Measurements from ENCODE around the gene TSNAXIP1. TPM values are rescaled to one million over a fixed set of nuclear protein-coding genes. Genes with fewer than 3 reads are reported as not detected.
A peak's percentile ranks its signal among the peaks of the same experiment; 100 is the strongest.

Gene TSNAXIP1
- total and polyA plus RNA-seq, 4 experiments from 2014 or later, result 0.44 to 0.64 TPM; not detected in 2

DNA sequence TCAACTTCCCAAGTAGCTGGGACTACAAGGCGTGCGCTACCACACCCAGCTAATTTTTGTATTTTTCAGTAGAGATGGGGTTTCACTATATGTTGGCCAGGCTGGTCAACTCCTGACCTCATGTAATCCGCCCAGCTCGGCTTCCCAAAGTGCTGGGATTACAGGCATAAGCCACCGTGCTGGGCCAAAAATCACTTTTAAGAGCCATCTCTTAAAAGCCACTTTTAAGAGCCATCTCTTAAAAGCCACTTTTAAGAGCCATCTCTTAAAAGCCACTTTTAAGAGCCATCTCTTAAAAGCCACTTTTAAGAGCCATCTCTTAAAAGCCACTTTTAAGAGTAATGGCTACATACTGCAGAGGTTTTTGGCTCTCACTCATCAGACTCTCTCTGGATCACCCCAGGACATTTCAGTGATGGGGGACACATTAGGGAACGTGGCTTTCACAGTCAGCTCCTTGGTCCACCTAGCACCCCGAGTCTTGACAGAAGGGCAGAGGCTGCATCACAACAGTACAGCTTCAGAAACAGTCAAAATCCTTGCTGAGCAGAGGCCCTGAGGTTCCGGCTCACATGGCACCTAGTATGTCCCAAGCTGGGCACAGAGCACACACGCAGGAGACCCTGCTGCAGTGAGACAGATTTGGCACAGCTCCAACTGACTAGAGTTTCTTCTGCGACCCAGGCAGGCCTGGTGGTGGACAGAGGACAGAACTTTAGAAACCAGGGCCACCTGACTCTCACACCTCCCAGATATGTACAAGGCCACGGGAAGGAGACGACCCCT is 23.9 kb upstream of the TSNAXIP1 start:
- Histone ChIP-seq H3K27ac (ENCODE audit: low read depth, low read length) (no peak overlapping the region), H3K4me1 (ENCODE audit: insufficient read depth, low read length) (peaks cover 27% of the 10 kb centered on the region), H3K27me3 (ENCODE audit: insufficient read depth, low read length) (no peaks in the 10 kb centered on the region), H3K9me3 (ENCODE audit: control insufficient read depth in 1 of 2, low read length in 2 of 2) (no peaks in the 10 kb centered on the region), H3K36me3 (ENCODE audit: insufficient read depth, low read length) (no peaks in the 10 kb centered on the region), H3K4me3 (ENCODE audit: low read length in 2 of 2) (no peak overlapping the region)
- Mint-ChIP-seq H3K27me3 (no peaks in the 10 kb centered on the region), H3K4me1 (peaks cover 19 to 40% (median 28%) of the 10 kb centered on the region in 4 donors), H3K4me3 (no peak overlapping the region), H3K36me3 (peaks cover 0 to 18% of the 10 kb centered on the region in 2 donors), H3K9me3 (no peaks in the 10 kb centered on the region), H3K27ac (peak overlapping the region in 2 of 7 donors; percentile 36 to 69)
- DNase-seq, result no peak
- ChIA-PET CTCF (ENCODE audit: partially characterized antibody) (no interaction called here), POLR2A (ENCODE audit: partially characterized antibody) (no interaction called here)
- intact Hi-C loops (cut with micrococcal nuclease), result no loop called here

DNA sequence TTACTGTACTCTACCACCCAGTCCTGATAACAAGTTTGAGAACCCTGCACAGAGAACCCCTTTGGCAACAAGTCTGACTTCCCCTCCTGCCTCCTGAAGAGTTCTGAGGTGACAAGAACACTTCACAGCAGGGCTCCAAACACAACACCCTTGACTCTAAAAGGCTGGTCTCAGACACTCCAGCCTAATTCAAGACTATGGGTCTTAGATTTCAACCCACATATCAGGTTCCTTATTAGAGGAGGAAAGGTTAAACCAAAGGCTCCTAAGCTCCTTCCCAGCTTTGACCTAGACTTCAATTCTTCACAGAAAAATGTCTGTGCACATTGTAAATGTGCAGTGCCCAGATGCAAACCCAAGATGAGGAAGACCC is 23.4 kb upstream of the TSNAXIP1 start:
- Mint-ChIP-seq H3K4me3 (no peak overlapping the region), H3K27ac (peak overlapping the region in 2 of 7 donors; percentile 41 to 77), H3K9me3 (no peaks in the 10 kb centered on the region), H3K27me3 (no peaks in the 10 kb centered on the region), H3K4me1 (peaks cover 19 to 36% (median 26%) of the 10 kb centered on the region in 4 donors), H3K36me3 (peaks cover 0 to 18% of the 10 kb centered on the region in 2 donors)
- ChIA-PET POLR2A (ENCODE audit: partially characterized antibody) (no interaction called here), CTCF (ENCODE audit: partially characterized antibody) (no interaction called here)
- Histone ChIP-seq H3K4me1 (ENCODE audit: insufficient read depth, low read length) (peaks cover 27% of the 10 kb centered on the region), H3K4me3 (ENCODE audit: low read length in 2 of 2) (no peak overlapping the region), H3K36me3 (ENCODE audit: insufficient read depth, low read length) (no peaks in the 10 kb centered on the region), H3K27me3 (ENCODE audit: insufficient read depth, low read length) (no peaks in the 10 kb centered on the region), H3K27ac (ENCODE audit: low read depth, low read length) (no peak overlapping the region), H3K9me3 (ENCODE audit: control insufficient read depth in 1 of 2, low read length in 2 of 2) (no peaks in the 10 kb centered on the region)
- DNase-seq, result no peak
- intact Hi-C loops (cut with micrococcal nuclease), result no loop called here

DNA sequence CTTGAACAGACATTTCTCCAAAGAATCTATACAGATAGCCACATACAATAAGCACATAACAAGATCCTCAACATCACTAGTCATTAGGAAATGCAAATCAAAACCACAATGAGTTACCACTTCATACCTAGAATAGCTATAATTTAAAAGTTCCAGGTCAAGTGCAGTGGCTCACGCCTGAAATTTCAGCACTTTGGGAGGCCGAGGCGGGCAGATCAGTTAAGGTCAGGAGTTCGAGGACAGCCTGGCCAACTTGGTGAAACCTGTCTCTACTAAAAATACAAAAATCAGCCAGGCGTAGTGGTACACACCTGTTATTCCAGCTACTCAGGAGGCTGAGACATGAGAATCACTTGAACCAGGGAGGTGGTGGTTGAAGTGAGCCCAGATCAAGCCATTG is 20.2 kb upstream of the TSNAXIP1 start:
- ChIA-PET POLR2A (ENCODE audit: partially characterized antibody) (no interaction called here), CTCF (ENCODE audit: partially characterized antibody) (interaction anchor here (2.0 kb wide), 1 partner anchor 30 kb away, joined by 9 read pairs; no protein-coding TSS in a partner anchor)
- H3K4me3 ChIP-seq (ENCODE audit: low read length in 2 of 2), result no peak overlapping the region
- no peaks in the 10 kb centered on the region for H3K27me3 ChIP-seq (ENCODE audit: insufficient read depth, low read length)
- peaks cover 8% of the 10 kb centered on the region for H3K4me1 ChIP-seq (ENCODE audit: insufficient read depth, low read length)
- no peaks in the 10 kb centered on the region for H3K9me3 Mint-ChIP-seq
- H3K4me1 Mint-ChIP-seq, result peaks cover 7 to 17% (median 14%) of the 10 kb centered on the region in 4 donors
- no peak overlapping the region for H3K4me3 Mint-ChIP-seq
- no peak for DNase-seq
- no peaks in the 10 kb centered on the region for H3K36me3 ChIP-seq (ENCODE audit: insufficient read depth, low read length)
- intact Hi-C loops (cut with micrococcal nuclease), result no loop called here
- H3K27ac Mint-ChIP-seq, result no peak overlapping the region
- H3K36me3 Mint-ChIP-seq, result peaks cover 0 to 3% of the 10 kb centered on the region in 2 donors
- H3K9me3 ChIP-seq (ENCODE audit: control insufficient read depth in 1 of 2, low read length in 2 of 2), result no peaks in the 10 kb centered on the region
- no peak overlapping the region for H3K27ac ChIP-seq (ENCODE audit: low read depth, low read length)
- no peaks in the 10 kb centered on the region for H3K27me3 Mint-ChIP-seq

DNA sequence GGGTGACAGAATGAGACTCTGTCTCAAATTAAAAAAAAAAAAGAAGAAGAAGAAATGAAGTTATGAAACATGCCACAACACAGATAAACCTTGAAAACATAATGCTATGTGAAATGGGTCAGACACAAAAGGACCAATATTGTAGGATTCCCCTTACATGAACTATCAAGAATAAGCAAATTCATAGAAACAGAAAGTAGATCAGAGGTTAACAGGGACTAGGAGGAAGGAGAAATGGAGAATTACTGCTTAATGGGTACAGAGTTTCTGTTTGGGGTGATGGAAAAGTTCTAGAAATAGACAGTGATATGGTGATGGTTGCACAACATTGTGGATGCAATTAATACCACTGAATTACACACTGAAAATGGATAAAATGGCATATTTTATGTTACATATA is 16.6 kb upstream of the TSNAXIP1 start:
- ChIA-PET POLR2A (ENCODE audit: partially characterized antibody) (no interaction called here), CTCF (ENCODE audit: partially characterized antibody) (interaction anchor here (0.8 kb wide), 1 partner anchor 118 kb away, joined by 3 read pairs; no protein-coding TSS in a partner anchor)
- H3K36me3 ChIP-seq (ENCODE audit: insufficient read depth, low read length), result no peaks in the 10 kb centered on the region
- H3K36me3 Mint-ChIP-seq, result peaks cover 0 to 2% of the 10 kb centered on the region in 2 donors
- H3K27ac Mint-ChIP-seq, result peak overlapping the region in 2 of 7 donors; percentile 6 to 72
- no peaks in the 10 kb centered on the region for H3K9me3 Mint-ChIP-seq
- H3K4me3 ChIP-seq (ENCODE audit: low read length in 2 of 2), result no peak overlapping the region
- no peak overlapping the region for H3K27ac ChIP-seq (ENCODE audit: low read depth, low read length)
- no peak for DNase-seq
- no peaks in the 10 kb centered on the region for H3K27me3 ChIP-seq (ENCODE audit: insufficient read depth, low read length)
- H3K4me3 Mint-ChIP-seq, result no peak overlapping the region
- H3K9me3 ChIP-seq (ENCODE audit: control insufficient read depth in 1 of 2, low read length in 2 of 2), result no peaks in the 10 kb centered on the region
- intact Hi-C loops (cut with micrococcal nuclease), result no loop called here
- no peaks in the 10 kb centered on the region for H3K27me3 Mint-ChIP-seq
- H3K4me1 ChIP-seq (ENCODE audit: insufficient read depth, low read length), result peaks cover 6% of the 10 kb centered on the region
- peaks cover 3 to 15% (median 9%) of the 10 kb centered on the region in 4 donors for H3K4me1 Mint-ChIP-seq

GRCh38 chr16:67796099-67796718 is 10.5 kb upstream of the TSNAXIP1 start:
- Histone ChIP-seq H3K27me3 (ENCODE audit: insufficient read depth, low read length) (no peaks in the 10 kb centered on the region), H3K4me1 (ENCODE audit: insufficient read depth, low read length) (peaks cover 18% of the 10 kb centered on the region), H3K9me3 (ENCODE audit: control insufficient read depth in 1 of 2, low read length in 2 of 2) (no peaks in the 10 kb centered on the region), H3K4me3 (ENCODE audit: low read length in 2 of 2) (no peak overlapping the region), H3K27ac (ENCODE audit: low read depth, low read length) (no peak overlapping the region), H3K36me3 (ENCODE audit: insufficient read depth, low read length) (peaks cover 26% of the 10 kb centered on the region)
- H3K27me3 Mint-ChIP-seq, result no peaks in the 10 kb centered on the region
- CTCF ChIA-PET (ENCODE audit: partially characterized antibody), result interaction anchor here (0.7 to 1.8 kb wide), 3 partner anchors 12 to 88 kb away, joined by 3 to 7 read pairs (median 3); no protein-coding TSS in a partner anchor
- no peak for DNase-seq
- no peak overlapping the region for H3K4me3 Mint-ChIP-seq
- H3K27ac Mint-ChIP-seq, result peak overlapping the region in 5 of 7 donors; percentile 38 to 78 (median 74)
- H3K4me1 Mint-ChIP-seq, result peaks cover 30 to 44% (median 36%) of the 10 kb centered on the region in 4 donors
- POLR2A ChIA-PET (ENCODE audit: partially characterized antibody), result no interaction called here
- intact Hi-C loops (cut with micrococcal nuclease), result no loop called here
- H3K36me3 Mint-ChIP-seq, result peaks cover 32 to 33% of the 10 kb centered on the region in 2 donors
- H3K9me3 Mint-ChIP-seq, result no peaks in the 10 kb centered on the region

- Histone ChIP-seq H3K36me3 (ENCODE audit: insufficient read depth, low read length) (peaks cover 35% of the 10 kb centered on the region), H3K4me3 (ENCODE audit: low read length in 2 of 2) (no peak overlapping the region), H3K27me3 (ENCODE audit: insufficient read depth, low read length) (no peaks in the 10 kb centered on the region), H3K4me1 (ENCODE audit: insufficient read depth, low read length) (peaks cover 49% of the 10 kb centered on the region), H3K9me3 (ENCODE audit: control insufficient read depth in 1 of 2, low read length in 2 of 2) (no peaks in the 10 kb centered on the region), H3K27ac (ENCODE audit: low read depth, low read length) (no peak overlapping the region)
- no peak overlapping the region for H3K4me3 Mint-ChIP-seq
- intact Hi-C loops (cut with micrococcal nuclease), result no loop called here
- POLR2A ChIA-PET (ENCODE audit: partially characterized antibody), result interaction anchor here (0.6 to 1.4 kb wide), 4 partner anchors 81 to 472 kb away, joined by 3 to 4 read pairs (median 3); no protein-coding TSS in a partner anchor
- no peak for DNase-seq
- H3K27ac Mint-ChIP-seq, result peak overlapping the region in 5 of 7 donors; percentile 36 to 77 (median 60)
- H3K36me3 Mint-ChIP-seq, result peaks cover 40 to 60% of the 10 kb centered on the region in 2 donors
- H3K27me3 Mint-ChIP-seq, result no peaks in the 10 kb centered on the region
- no peaks in the 10 kb centered on the region for H3K9me3 Mint-ChIP-seq
- CTCF ChIA-PET (ENCODE audit: partially characterized antibody), result interaction anchor here (1.0 to 5.9 kb wide), 2 partner anchors 15 to 131 kb away, joined by 3 to 56 read pairs; no protein-coding TSS in a partner anchor
- peaks cover 50 to 78% (median 69%) of the 10 kb centered on the region in 4 donors for H3K4me1 Mint-ChIP-seq
Measured at GRCh38 chr16:67800338-67800926, 6.3 kb upstream of the TSNAXIP1 start.

GRCh38 chr16:67801241-67801640 is 5.4 kb upstream of the TSNAXIP1 start:
- Mint-ChIP-seq H3K27ac (peak overlapping the region in 5 of 7 donors; percentile 62 to 79 (median 74)), H3K9me3 (no peaks in the 10 kb centered on the region), H3K27me3 (no peaks in the 10 kb centered on the region), H3K4me1 (peaks cover 51 to 83% (median 71%) of the 10 kb centered on the region in 4 donors), H3K4me3 (peak overlapping the region in 7 of 8 donors; percentile 56 to 80 (median 73)), H3K36me3 (peaks cover 39 to 61% of the 10 kb centered on the region in 2 donors)
- H3K4me3 ChIP-seq (ENCODE audit: low read length in 2 of 2), result peak overlapping the region in 1 of 2 donors; percentile 5
- H3K9me3 ChIP-seq (ENCODE audit: control insufficient read depth in 1 of 2, low read length in 2 of 2), result no peaks in the 10 kb centered on the region
- POLR2A ChIA-PET (ENCODE audit: partially characterized antibody), result interaction anchor here (0.6 to 1.4 kb wide), 6 partner anchors 82 to 472 kb away, joined by 3 to 6 read pairs (median 4); partner anchors contain the start of gene GFOD2
- peaks cover 54% of the 10 kb centered on the region for H3K4me1 ChIP-seq (ENCODE audit: insufficient read depth, low read length)
- CTCF ChIA-PET (ENCODE audit: partially characterized antibody), result interaction anchor here (0.7 to 5.9 kb wide), 6 partner anchors 14 to 278 kb away, joined by 3 to 56 read pairs (median 4); no protein-coding TSS in a partner anchor
- DNase-seq, result no peak
- intact Hi-C loops (cut with micrococcal nuclease), result no loop called here
- H3K36me3 ChIP-seq (ENCODE audit: insufficient read depth, low read length), result peaks cover 35% of the 10 kb centered on the region
- H3K27ac ChIP-seq (ENCODE audit: low read depth, low read length), result no peak overlapping the region
- H3K27me3 ChIP-seq (ENCODE audit: insufficient read depth, low read length), result no peaks in the 10 kb centered on the region

Data from CD4-positive, alpha-beta memory T cell (primary cell).